KMS-11 (cell line): ENCODE results near the gene ZNF160.

Source experiments
- H2AFZ ChIP-seq: fragments of 200-600 bp; sonication (generic); 2 replicates; pipeline ENCODE4 v1.6.1; 2016; ENCODE audit warnings: antibody characterized with exemption, mixed run types, low read depth
- H3K27ac ChIP-seq: fragments of 200-600 bp; sonication (generic); 2 replicates; pipeline ENCODE4 v1.6.1; 2016; ENCODE audit warnings: mild to moderate bottlenecking, mixed run types
- H3K27me3 ChIP-seq: fragments of 200-600 bp; sonication (generic); 2 replicates; pipeline ENCODE4 v1.6.1; 2017; ENCODE audit warnings: mild to moderate bottlenecking, low read depth, mixed run types, moderate library complexity; ENCODE audit not compliant: insufficient read depth
- H3K36me3 ChIP-seq: fragments of 200-600 bp; sonication (generic); 2 replicates; pipeline ENCODE4 v1.6.1; 2017; ENCODE audit warnings: mild to moderate bottlenecking, mixed run types; ENCODE audit not compliant: insufficient read depth
- H3K4me1 ChIP-seq: fragments of 200-600 bp; sonication (generic); 2 replicates; pipeline ENCODE4 v1.6.1; 2016; ENCODE audit warnings: mild to moderate bottlenecking, low read depth, mixed run types; ENCODE audit not compliant: poor library complexity, severe bottlenecking
- H3K4me2 ChIP-seq: fragments of 200-600 bp; sonication (generic); 2 replicates; pipeline ENCODE4 v1.7.0; 2016; ENCODE audit warnings: mild to moderate bottlenecking, mixed run types
- H3K4me3 ChIP-seq: fragments of 200-600 bp; sonication (generic); IDR thresholded peaks from 2 replicates; pipeline ENCODE4 v1.6.1; 2017; ENCODE audit warnings: low read depth, low read length, mixed read lengths; ENCODE audit not compliant: insufficient read depth
- H3K79me2 ChIP-seq: fragments of 200-600 bp; sonication (generic); 2 replicates; pipeline ENCODE4 v1.6.1; 2016; ENCODE audit warnings: low read depth, mixed run types; ENCODE audit not compliant: insufficient read depth
- H3K9ac ChIP-seq: fragments of 200-600 bp; sonication (generic); 2 replicates; pipeline ENCODE4 v1.6.1; 2016; ENCODE audit warnings: mild to moderate bottlenecking, mixed run types
- H4K20me1 ChIP-seq: fragments of 200-600 bp; sonication (generic); 2 replicates; pipeline ENCODE4 v1.6.1; 2016; ENCODE audit warnings: mild to moderate bottlenecking, mixed run types; ENCODE audit not compliant: insufficient read depth
- CTCF ChIP-seq: fragments of 200-600 bp; sonication (generic); conservative IDR thresholded peaks from 2 replicates; pipeline ENCODE4 v1.6.1; 2017; ENCODE audit warnings: low read depth, mild to moderate bottlenecking, antibody characterized with exemption, low read length, moderate library complexity, mixed read lengths

The ZNF160 gene

GRCh38 chr19:53103234-53104203 is at the start of gene ZNF160:
Gene ZNF160 (minus strand): TSS chr19:53103422. CDS start chr19:53086276, 17,146 bp downstream.
- peak within 1 kb of the TSS; percentile 82 for H2AFZ ChIP-seq
- no peaks in the 10 kb centered on the region for H3K27me3 ChIP-seq
- no peaks in the 10 kb centered on the region for H4K20me1 ChIP-seq
- H3K9ac ChIP-seq, result peak within 1 kb of the TSS; percentile 64; the same call in 1 of the 2 replicates
- H3K4me3 ChIP-seq, result no peak within 1 kb of the TSS
- H3K79me2 ChIP-seq, result peaks cover 4% of the 10 kb centered on the region; the same call in 1 of the 2 replicates
- H3K36me3 ChIP-seq, result no peaks in the 10 kb centered on the region
- peak within 1 kb of the TSS; percentile 77 for H3K4me2 ChIP-seq
- H3K4me1 ChIP-seq, result no peaks in the 10 kb centered on the region
- H3K27ac ChIP-seq, result peak within 1 kb of the TSS; percentile 35
- TF ChIP-seq CTCF, result no peak

DNA sequence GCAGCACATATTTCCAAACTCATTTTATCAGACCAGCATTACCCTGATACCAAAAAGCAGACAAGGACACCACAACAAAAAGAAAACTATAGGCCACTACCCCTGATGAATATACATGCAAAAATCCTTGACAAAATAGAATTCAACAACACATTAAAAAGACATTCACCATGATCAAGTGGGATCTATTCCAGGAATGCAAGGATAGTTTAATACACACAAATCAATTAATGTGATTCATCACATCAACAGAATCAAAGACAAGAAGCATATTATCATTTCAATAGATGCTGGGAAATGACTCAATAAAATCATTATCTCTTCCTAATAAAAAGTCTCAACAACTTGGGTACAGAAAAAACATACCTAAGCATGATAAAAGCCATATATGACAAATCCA is 44.4 kb upstream of the ZNF160 start:
- Histone ChIP-seq H3K79me2 (no peaks in the 10 kb centered on the region), H3K36me3 (no peaks in the 10 kb centered on the region), H2AFZ (no peak overlapping the region), H3K9ac (no peak overlapping the region), H3K27ac (no peak overlapping the region), H3K4me2 (no peak overlapping the region), H4K20me1 (no peaks in the 10 kb centered on the region), H3K4me3 (no peak overlapping the region), H3K4me1 (no peaks in the 10 kb centered on the region), H3K27me3 (no peaks in the 10 kb centered on the region)
- TF ChIP-seq CTCF, result no peak

DNA sequence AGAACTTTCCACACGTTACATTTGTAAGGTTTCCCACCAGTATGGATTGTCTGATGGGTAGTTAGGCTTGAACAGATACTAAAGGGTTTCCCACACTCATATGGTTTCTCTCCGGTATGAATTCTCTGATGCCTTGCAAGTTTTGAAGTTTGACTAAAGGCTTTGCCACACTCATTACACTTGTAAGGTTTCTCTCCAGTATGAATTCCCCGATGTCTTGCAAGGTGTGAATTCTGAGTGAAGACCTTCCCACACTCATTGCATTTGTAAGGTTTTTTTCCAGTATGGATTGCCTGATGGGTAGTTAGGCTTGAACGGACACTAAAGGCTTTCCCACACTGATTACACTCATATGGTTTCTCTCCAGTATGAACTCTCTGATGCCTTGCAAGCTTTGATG is 37.1 kb upstream of the ZNF160 start:
- Histone ChIP-seq H3K4me1 (no peaks in the 10 kb centered on the region), H3K79me2 (no peaks in the 10 kb centered on the region), H3K36me3 (no peaks in the 10 kb centered on the region), H2AFZ (no peak overlapping the region), H4K20me1 (no peaks in the 10 kb centered on the region), H3K27ac (no peak overlapping the region), H3K27me3 (no peaks in the 10 kb centered on the region), H3K4me3 (no peak overlapping the region), H3K4me2 (no peak overlapping the region), H3K9ac (no peak overlapping the region)
- TF ChIP-seq CTCF, result no peak

DNA sequence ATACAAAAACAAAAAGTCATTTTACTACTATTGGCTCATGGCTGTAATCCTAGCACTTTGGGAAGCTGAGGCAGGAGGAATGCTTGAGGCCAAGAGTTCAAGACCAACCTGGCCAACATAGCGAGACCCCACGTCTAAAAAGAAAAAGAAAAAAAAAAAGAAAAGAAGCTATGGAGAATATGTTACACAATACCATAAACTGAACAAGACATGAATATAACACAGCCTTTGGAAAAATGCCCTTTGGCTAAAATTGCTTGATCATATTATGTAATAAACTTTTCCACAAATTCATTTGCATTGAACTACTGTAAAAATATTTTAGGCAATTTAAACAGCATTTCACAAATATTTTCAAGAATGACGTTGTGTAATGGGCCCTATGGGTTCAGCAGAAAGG is 33.2 kb upstream of the ZNF160 start:
- no peaks in the 10 kb centered on the region for H3K4me1 ChIP-seq
- H3K27me3 ChIP-seq, result no peaks in the 10 kb centered on the region
- no peak overlapping the region for H3K9ac ChIP-seq
- no peaks in the 10 kb centered on the region for H3K79me2 ChIP-seq
- no peak overlapping the region for H3K4me2 ChIP-seq
- no peak for TF ChIP-seq CTCF
- no peaks in the 10 kb centered on the region for H4K20me1 ChIP-seq
- no peak overlapping the region for H3K4me3 ChIP-seq
- H2AFZ ChIP-seq, result no peak overlapping the region
- no peak overlapping the region for H3K27ac ChIP-seq
- no peaks in the 10 kb centered on the region for H3K36me3 ChIP-seq
